Stomach (tissue), 9 donors: Measurements from ENCODE around the gene RFX3. TPM values are rescaled to one million over a fixed set of nuclear protein-coding genes. Genes with fewer than 3 reads are reported as not detected.

Experiments
- DNase-seq, 2 donors: peaks; one replicate each; pipeline versions ENCODE4 v3.0.0 to v3.0.0-alpha.2; 2013 to 2019
- H3K27ac ChIP-seq, 5 donors: fragments of 200-600 bp in 4 of 5; sonication (generic) in 4 of 5; one replicate each; pipeline ENCODE4 v1.5.1; 2013 to 2019; ENCODE audit warnings: mild to moderate bottlenecking in 1 of 5, moderate library complexity in 1 of 5
- H3K27me3 ChIP-seq, 3 donors: fragments of 200-600 bp; sonication (generic); one replicate each; pipeline ENCODE4 v1.5.1; 2017 to 2019; ENCODE audit warnings: mixed run types in 1 of 3
- H3K36me3 ChIP-seq, 4 donors: fragments of 200-600 bp; sonication (generic); 1 replicate in 3 of 4; 2 replicates in 1 of 4; pipeline ENCODE4 v1.5.1; 2016 to 2019
- H3K4me1 ChIP-seq, 4 donors: fragments of 200-600 bp; sonication (generic); one replicate each; pipeline ENCODE4 v1.5.1; 2016 to 2019
- H3K4me3 ChIP-seq, 4 donors: fragments of 200-600 bp; sonication (generic) in 3 of 4; one replicate each; pipeline ENCODE4 v1.5.1; 2016 to 2019; ENCODE audit warnings: mild to moderate bottlenecking in 1 of 4
- H3K9me3 ChIP-seq, 4 donors: fragments of 200-600 bp; sonication (generic); one replicate each; pipeline ENCODE4 v1.5.1; 2016 to 2019
- EP300 ChIP-seq: sonication (generic); formaldehyde crosslinking; IDR thresholded peaks from one replicate; pipeline ENCODE4 v1.6.1; 2017; ENCODE audit warnings: antibody characterized with exemption
- POLR2A ChIP-seq, 4 donors: fragments of 450-650 bp; IDR thresholded peaks; one replicate each; pipeline ENCODE4 v1.6.1; 2016; ENCODE audit warnings: antibody characterized with exemption in 4 of 4, control low read depth in 2 of 4, mild to moderate bottlenecking in 1 of 4, moderate library complexity in 1 of 4
- POLR2AphosphoS5 ChIP-seq, 3 donors: sonication (generic); formaldehyde crosslinking; IDR thresholded peaks; one replicate each; pipeline ENCODE4 v1.6.1; 2016; ENCODE audit warnings: antibody characterized with exemption in 3 of 3
- WGBS, 5 donors: extraction: QIAGEN DNeasy Blood & Tissue Kit in 3 of 5; methylation state at CpG; one replicate each; pipeline versions ENCODE4 v1.1.5 to v1.1.7; 2013 to 2018; 5-methylcytosine and 5-hydroxymethylcytosine counted together
- intact Hi-C: fragments of 100-400 bp; cut with DNase I; formaldehyde crosslinking; loops from one replicate; pipeline ENCODE4 v1.15.1; 2023; ENCODE audit warnings: low total_unique reads
- polyA plus RNA-seq, 3 donors: library from polyadenylated mRNA; stranded (reverse); fragments of 200-250 nt; gene quantifications; one replicate each; pipeline ENCODE4 v1.2.3, GENCODE V29; 2013
- total RNA-seq, 5 donors: library from RNA; depleted of rRNA; stranded (reverse); fragments of >200 nt; gene quantifications; one replicate each; pipeline versions ENCODE4 v1.1.0 to v1.2.3, GENCODE V29; 2014 to 2016
- TF ChIP-seq, protein P1 (sequence below), 7 experiments: fragments of 450-650 bp in 4 of 7; fragments of 200-600 bp in 3 of 7; sonication (generic) in 3 of 7; IDR thresholded peaks; one replicate each; pipeline ENCODE4 v1.5.1; 2016 to 2019; ENCODE audit warnings: antibody characterized with exemption in 7 of 7, control low read depth in 2 of 7, mild to moderate bottlenecking in 1 of 7
- donor health status: healthy with polysubstance abuse.
- donor health status: Bipolar disorder and iron deficiency.
- donor health status: healthy.

Gene RFX3
- total and polyA plus RNA-seq, 8 donors = 0.76 to 22.8 (median 6.1) TPM

DNA sequence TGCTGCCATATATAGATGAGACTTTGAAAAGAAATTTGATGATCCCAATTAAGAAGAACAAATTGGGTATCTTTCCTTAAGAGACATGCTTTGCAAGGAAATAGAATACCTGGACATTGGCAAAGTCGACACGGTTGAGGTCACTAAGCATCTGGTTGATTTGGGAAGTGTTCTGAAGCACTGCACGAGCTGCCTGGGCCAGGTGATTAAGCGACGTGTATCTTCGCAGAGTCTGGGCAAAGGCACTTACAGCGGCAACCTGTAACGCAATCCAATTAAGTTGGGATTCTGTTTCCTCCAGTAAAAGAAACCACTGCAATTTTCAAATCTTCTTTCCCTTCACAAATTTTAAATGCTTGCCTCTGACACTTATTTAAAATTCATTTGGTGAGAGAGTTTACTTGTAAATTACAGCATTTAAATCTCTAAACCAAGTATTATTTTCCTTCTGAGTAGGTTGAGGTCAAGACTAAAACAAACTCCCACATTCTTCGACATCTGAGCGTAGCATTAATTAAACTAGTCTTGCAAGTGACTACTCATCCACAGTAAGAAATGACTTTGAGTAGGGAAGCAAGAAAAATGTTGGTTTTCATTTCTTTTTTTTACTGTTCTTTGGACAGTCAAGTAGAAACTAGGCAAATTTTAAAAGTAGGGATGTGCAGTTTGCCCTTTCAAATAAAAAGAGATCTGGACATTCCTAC lies 262.8 kb downstream of the RFX3 start:
- intact Hi-C loops = no loop called here
- no peaks in the 10 kb centered on the region for H3K4me1 ChIP-seq
- DNase-seq = no peak
- H3K27ac ChIP-seq = no peak overlapping the region
- H3K27me3 ChIP-seq = no peaks in the 10 kb centered on the region
- no peaks in the 10 kb centered on the region for H3K9me3 ChIP-seq
- H3K4me3 ChIP-seq = no peak overlapping the region
- 90 to 97% (median 94%) methylated on average over 10 of the region's 10 CpGs for WGBS, 5 donors
- TF ChIP-seq, protein P1, sequence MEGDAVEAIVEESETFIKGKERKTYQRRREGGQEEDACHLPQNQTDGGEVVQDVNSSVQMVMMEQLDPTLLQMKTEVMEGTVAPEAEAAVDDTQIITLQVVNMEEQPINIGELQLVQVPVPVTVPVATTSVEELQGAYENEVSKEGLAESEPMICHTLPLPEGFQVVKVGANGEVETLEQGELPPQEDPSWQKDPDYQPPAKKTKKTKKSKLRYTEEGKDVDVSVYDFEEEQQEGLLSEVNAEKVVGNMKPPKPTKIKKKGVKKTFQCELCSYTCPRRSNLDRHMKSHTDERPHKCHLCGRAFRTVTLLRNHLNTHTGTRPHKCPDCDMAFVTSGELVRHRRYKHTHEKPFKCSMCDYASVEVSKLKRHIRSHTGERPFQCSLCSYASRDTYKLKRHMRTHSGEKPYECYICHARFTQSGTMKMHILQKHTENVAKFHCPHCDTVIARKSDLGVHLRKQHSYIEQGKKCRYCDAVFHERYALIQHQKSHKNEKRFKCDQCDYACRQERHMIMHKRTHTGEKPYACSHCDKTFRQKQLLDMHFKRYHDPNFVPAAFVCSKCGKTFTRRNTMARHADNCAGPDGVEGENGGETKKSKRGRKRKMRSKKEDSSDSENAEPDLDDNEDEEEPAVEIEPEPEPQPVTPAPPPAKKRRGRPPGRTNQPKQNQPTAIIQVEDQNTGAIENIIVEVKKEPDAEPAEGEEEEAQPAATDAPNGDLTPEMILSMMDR (IDR thresholded peaks at IDR 0.05) = no peak
- TF ChIP-seq EP300 (no peak), POLR2AphosphoS5 (IDR thresholded peaks at IDR 0.05) (no peak), POLR2A (IDR thresholded peaks at IDR 0.05) (no peak)
- peaks cover 0 to 24% (median 19%) of the 10 kb centered on the region in 4 donors for H3K36me3 ChIP-seq

- peaks cover 0 to 31% (median 27%) of the 10 kb centered on the region in 4 donors for H3K36me3 ChIP-seq
- H3K27ac ChIP-seq = no peak overlapping the region
- WGBS, 5 donors = 95 to 98% (median 96%) methylated on average over 5 of the region's 5 CpGs
- no peak for TF ChIP-seq POLR2AphosphoS5 (IDR thresholded peaks at IDR 0.05)
- no peak for TF ChIP-seq EP300
- no peak for TF ChIP-seq POLR2A (IDR thresholded peaks at IDR 0.05)
- TF ChIP-seq, protein P1 (IDR thresholded peaks at IDR 0.05) = no peak
- DNase-seq = no peak
- intact Hi-C loops = no loop called here
- H3K27me3 ChIP-seq = no peaks in the 10 kb centered on the region
- no peaks in the 10 kb centered on the region for H3K4me1 ChIP-seq
- no peak overlapping the region for H3K4me3 ChIP-seq
- no peaks in the 10 kb centered on the region for H3K9me3 ChIP-seq
Observed at GRCh38 chr9:3261484-3261883, 264.3 kb downstream of the RFX3 start.

DNA sequence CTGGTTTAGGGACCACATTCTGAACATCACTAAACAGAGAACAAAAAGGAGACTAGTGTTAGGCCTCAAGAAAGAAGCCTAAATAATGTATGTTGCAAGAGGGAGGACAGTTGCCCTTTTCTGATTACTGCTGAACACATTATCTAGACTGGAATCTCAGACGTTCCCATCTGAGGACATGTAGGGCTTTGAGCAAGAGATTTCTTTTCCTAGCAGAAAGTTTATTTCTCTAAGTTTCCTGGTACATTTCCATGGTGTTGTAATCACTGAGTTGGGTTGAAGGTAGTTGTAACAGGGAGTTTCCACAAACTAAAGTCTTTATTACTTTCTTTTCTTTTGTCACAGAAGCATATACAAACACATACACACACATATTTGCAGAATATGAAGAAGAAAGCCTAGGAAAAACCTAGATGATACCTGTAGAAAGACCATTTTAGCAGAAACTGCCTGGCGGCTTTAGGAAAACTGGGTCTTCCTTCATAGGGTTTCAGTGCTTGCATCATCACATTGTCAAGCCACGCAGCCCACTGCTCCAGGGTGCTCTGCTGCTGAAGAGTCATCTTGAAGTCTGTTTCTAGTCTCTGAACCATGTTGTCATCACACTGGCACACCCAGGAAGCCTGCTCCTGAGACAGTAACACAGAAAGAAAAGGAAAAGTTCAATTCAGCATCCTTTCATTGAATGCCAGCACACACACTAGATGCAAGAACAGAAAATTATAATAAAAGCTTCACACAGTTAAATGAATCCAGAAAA lies 269.1 kb downstream of the RFX3 start:
- H3K4me3 ChIP-seq = no peak overlapping the region
- peaks cover 0 to 51% (median 43%) of the 10 kb centered on the region in 4 donors for H3K36me3 ChIP-seq
- TF ChIP-seq POLR2A (IDR thresholded peaks at IDR 0.05) = no peak
- TF ChIP-seq, protein P1 (IDR thresholded peaks at IDR 0.05) = no peak
- no peak for TF ChIP-seq EP300
- 92 to 97% (median 94%) methylated on average over 3 of the region's 3 CpGs for WGBS, 5 donors
- H3K9me3 ChIP-seq = no peaks in the 10 kb centered on the region
- H3K27me3 ChIP-seq = no peaks in the 10 kb centered on the region
- no peak overlapping the region for H3K27ac ChIP-seq
- intact Hi-C loops = no loop called here
- DNase-seq = no peak
- no peaks in the 10 kb centered on the region for H3K4me1 ChIP-seq

DNA sequence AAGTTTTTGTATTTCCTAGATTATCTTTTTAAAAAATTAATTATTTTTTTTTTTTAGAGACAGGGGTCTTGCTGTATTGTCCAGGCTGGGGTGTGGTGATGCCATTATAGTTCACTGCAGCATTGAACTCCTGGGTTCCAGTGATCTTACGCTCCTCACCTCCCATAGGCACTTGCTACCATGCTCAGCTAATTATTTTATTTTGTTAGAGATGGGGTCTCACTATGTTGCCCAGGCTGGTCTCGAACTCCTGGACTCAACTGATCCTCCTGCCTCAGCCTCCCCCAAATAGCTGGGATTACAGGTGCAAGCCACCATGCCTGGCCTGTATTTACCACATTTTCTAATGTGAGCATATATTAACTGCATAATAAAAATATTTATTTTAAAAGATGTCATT lies 274.5 kb downstream of the RFX3 start:
- DNase-seq = no peak
- peaks cover 0 to 59% (median 47%) of the 10 kb centered on the region in 4 donors for H3K36me3 ChIP-seq
- WGBS, 5 donors = 43 to 100% (median 91%) methylated on average over 2 of the region's 2 CpGs
- no peak overlapping the region for H3K27ac ChIP-seq
- H3K4me3 ChIP-seq = no peak overlapping the region
- intact Hi-C loops = no loop called here
- H3K27me3 ChIP-seq = no peaks in the 10 kb centered on the region
- TF ChIP-seq POLR2AphosphoS5 (IDR thresholded peaks at IDR 0.05) (no peak), EP300 (no peak), POLR2A (IDR thresholded peaks at IDR 0.05) (no peak)
- TF ChIP-seq, protein P1 (IDR thresholded peaks at IDR 0.05) = no peak
- H3K9me3 ChIP-seq = no peaks in the 10 kb centered on the region
- H3K4me1 ChIP-seq = no peaks in the 10 kb centered on the region
